H9 (cell line): ENCODE measurements around the gene SDK1. TPM values are rescaled to one million over a fixed set of nuclear protein-coding genes. Genes with fewer than 3 reads are reported as not detected.

ENCODE experiments used
- DNase-seq: peaks from one replicate; pipeline ENCODE4 v3.0.0-alpha.2; 2017
- H2AFZ ChIP-seq: one replicate; pipeline ENCODE4 v1.6.1; 2013; ENCODE audit warnings: mild to moderate bottlenecking, low read length, control low read depth, moderate library complexity
- H2AK5ac ChIP-seq: 2 replicates; pipeline ENCODE4 v1.6.1; 2013; ENCODE audit warnings: low read length, control low read depth, mixed read lengths; ENCODE audit not compliant: insufficient read length
- H2BK120ac ChIP-seq: one replicate; pipeline ENCODE4 v1.6.1; 2013; ENCODE audit warnings: low read depth, mild to moderate bottlenecking, low read length, control low read depth, inconsistent platforms; ENCODE audit not compliant: poor library complexity, severe bottlenecking
- H2BK12ac ChIP-seq: 2 replicates; pipeline ENCODE4 v1.6.1; 2013; ENCODE audit warnings: low read length, control low read depth, mixed read lengths, low read depth; ENCODE audit not compliant: insufficient read length
- H2BK15ac ChIP-seq: 2 replicates; pipeline ENCODE4 v1.6.1; 2013; ENCODE audit warnings: low read depth, low read length, control low read depth
- H2BK20ac ChIP-seq: one replicate; pipeline ENCODE4 v1.6.1; 2013; ENCODE audit warnings: low read depth, mild to moderate bottlenecking, low read length, control low read depth, inconsistent platforms; ENCODE audit not compliant: poor library complexity, severe bottlenecking
- H2BK5ac ChIP-seq: 2 replicates; pipeline ENCODE4 v1.6.1; 2013; ENCODE audit warnings: low read length, control low read depth, mixed read lengths; ENCODE audit not compliant: insufficient read length
- H3K14ac ChIP-seq: 2 replicates; pipeline ENCODE4 v1.6.1; 2013; ENCODE audit warnings: low read length, control low read depth; ENCODE audit not compliant: insufficient read depth
- H3K18ac ChIP-seq: 2 replicates; pipeline ENCODE4 v1.6.1; 2013; ENCODE audit warnings: low read depth, mild to moderate bottlenecking, mixed read lengths, low read length, control low read depth; ENCODE audit not compliant: insufficient read length
- H3K23ac ChIP-seq: 2 replicates; pipeline ENCODE4 v1.6.1; 2013; ENCODE audit warnings: low read length, control low read depth, mixed read lengths, low read depth; ENCODE audit not compliant: insufficient read length
- H3K23me2 ChIP-seq: 2 replicates; pipeline ENCODE4 v1.6.1; 2013; ENCODE audit warnings: low read depth, mild to moderate bottlenecking, mixed read lengths, low read length, control low read depth; ENCODE audit not compliant: insufficient read length, poor library complexity, severe bottlenecking
- H3K27ac ChIP-seq: 2 replicates; pipeline ENCODE4 v1.5.1; 2013; ENCODE audit warnings: low read length, control low read depth, mixed read lengths, low read depth; ENCODE audit not compliant: insufficient read length
- H3K27me3 ChIP-seq: 2 replicates; pipeline ENCODE4 v1.6.1; 2013; ENCODE audit warnings: low read length, control low read depth, inconsistent platforms; ENCODE audit not compliant: insufficient read depth
- H3K4ac ChIP-seq: 2 replicates; pipeline ENCODE4 v1.6.1; 2013; ENCODE audit warnings: low read depth, mild to moderate bottlenecking, control low read depth, inconsistent platforms, low read length, moderate library complexity
- H3K4me1 ChIP-seq: 2 replicates; pipeline ENCODE4 v1.6.1; 2013; ENCODE audit warnings: low read length, control low read depth, inconsistent platforms; ENCODE audit not compliant: insufficient read depth
- H3K4me2 ChIP-seq: 2 replicates; pipeline ENCODE4 v1.6.1; 2013; ENCODE audit warnings: low read length, control low read depth, mixed read lengths; ENCODE audit not compliant: insufficient read length, insufficient read depth
- H3K56ac ChIP-seq: 2 replicates; pipeline ENCODE4 v1.6.1; 2013; ENCODE audit warnings: low read depth, mild to moderate bottlenecking, mixed read lengths, low read length, control low read depth; ENCODE audit not compliant: insufficient read length
- H3K79me1 ChIP-seq: 2 replicates; pipeline ENCODE4 v1.6.1; 2013; ENCODE audit warnings: low read depth, mild to moderate bottlenecking, moderate library complexity, low read length, control low read depth, inconsistent platforms; ENCODE audit not compliant: insufficient read depth, poor library complexity, severe bottlenecking
- H3K79me2 ChIP-seq: 2 replicates; pipeline ENCODE4 v1.6.1; 2013; ENCODE audit warnings: low read length, control low read depth, inconsistent platforms; ENCODE audit not compliant: insufficient read depth
- H3K9ac ChIP-seq: 2 replicates; pipeline ENCODE4 v1.6.1; 2013; ENCODE audit warnings: low read length, control low read depth, mixed read lengths; ENCODE audit not compliant: insufficient read length; ENCODE audit errors: extremely low read depth
- H3K9me3 ChIP-seq: one replicate; pipeline ENCODE4 v1.6.1; 2013; ENCODE audit warnings: low read depth, low read length, inconsistent platforms; ENCODE audit not compliant: control insufficient read depth
- H3T11ph ChIP-seq: one replicate; pipeline ENCODE4 v1.6.1; 2013; ENCODE audit warnings: mild to moderate bottlenecking, low read length, control low read depth, inconsistent platforms
- H4K20me1 ChIP-seq: one replicate; pipeline ENCODE4 v1.6.1; 2013; ENCODE audit not compliant: control insufficient read depth, insufficient read length, insufficient read depth
- H4K5ac ChIP-seq: 2 replicates; pipeline ENCODE4 v1.6.1; 2013; ENCODE audit warnings: low read depth, mild to moderate bottlenecking, mixed read lengths, low read length, control low read depth; ENCODE audit not compliant: insufficient read length
- H4K8ac ChIP-seq: replicated peaks from 2 replicates; pipeline ENCODE4 v1.6.1; 2013; ENCODE audit warnings: low read length, control low read depth, mixed read lengths, low read depth; ENCODE audit not compliant: insufficient read length
- H4K91ac ChIP-seq: 2 replicates; pipeline ENCODE4 v1.6.1; 2013; ENCODE audit warnings: low read depth, mild to moderate bottlenecking, moderate library complexity, mixed read lengths, low read length, control low read depth; ENCODE audit not compliant: insufficient read length
- H3K27ac Mint-ChIP-seq, 3 experiments: 2 replicates in 2 of 3; 3 replicates in 1 of 3; pipeline ENCODE4 v1.8.0; 2020 to 2021; ENCODE audit warnings: mixed read lengths in 3 of 3, mild to moderate bottlenecking in 1 of 3, moderate library complexity in 1 of 3
- H3K27me3 Mint-ChIP-seq: 2 replicates; pipeline ENCODE4 v1.8.0; 2021; ENCODE audit warnings: low read depth, mild to moderate bottlenecking, moderate library complexity, mixed read lengths
- H3K36me3 Mint-ChIP-seq, 3 experiments: 2 replicates in 2 of 3; 3 replicates in 1 of 3; pipeline ENCODE4 v1.8.0; 2020 to 2021; ENCODE audit warnings: low read depth in 3 of 3, mixed read lengths in 3 of 3; ENCODE audit not compliant: insufficient read depth in 1 of 3
- H3K4me1 Mint-ChIP-seq, 2 experiments: 2 replicates each; pipeline ENCODE4 v1.8.0; 2020; ENCODE audit warnings: mixed read lengths in 2 of 2
- H3K4me3 Mint-ChIP-seq, 2 experiments: 2 replicates in 1 of 2; 3 replicates in 1 of 2; pipeline ENCODE4 v1.8.0; 2020 to 2021; ENCODE audit warnings: mild to moderate bottlenecking in 2 of 2, mixed read lengths in 2 of 2, moderate library complexity in 1 of 2
- H3K9me3 Mint-ChIP-seq, 2 experiments: 2 replicates in 1 of 2; 3 replicates in 1 of 2; pipeline ENCODE4 v1.8.0; 2020; ENCODE audit warnings: mild to moderate bottlenecking in 2 of 2, mixed read lengths in 2 of 2, moderate library complexity in 1 of 2
- CTCF ChIP-seq: fragments of 200-600 bp; sonication (generic); conservative IDR thresholded peaks from 3 replicates; pipeline ENCODE4 v1.8.0; 2021; ENCODE audit warnings: antibody characterized with exemption, mild to moderate bottlenecking
- WGBS: extraction: QIAGEN DNeasy Blood & Tissue Kit; methylation state at CpG from one replicate; pipeline ENCODE4 v1.1.7; 2013; ENCODE audit warnings: missing lambda C conversion rate, low lambda C conversion rate, mixed read lengths; ENCODE audit not compliant: insufficient read length; ENCODE audit errors: extremely low coverage; 5-methylcytosine and 5-hydroxymethylcytosine counted together
- total RNA-seq: library from RNA; stranded (reverse); gene quantifications from 2 replicates; pipeline ENCODE4 v1.2.1, GENCODE V29; 2021

Gene SDK1
- total RNA-seq, 1 experiment from 2014 or later: 8.7 TPM

DNA sequence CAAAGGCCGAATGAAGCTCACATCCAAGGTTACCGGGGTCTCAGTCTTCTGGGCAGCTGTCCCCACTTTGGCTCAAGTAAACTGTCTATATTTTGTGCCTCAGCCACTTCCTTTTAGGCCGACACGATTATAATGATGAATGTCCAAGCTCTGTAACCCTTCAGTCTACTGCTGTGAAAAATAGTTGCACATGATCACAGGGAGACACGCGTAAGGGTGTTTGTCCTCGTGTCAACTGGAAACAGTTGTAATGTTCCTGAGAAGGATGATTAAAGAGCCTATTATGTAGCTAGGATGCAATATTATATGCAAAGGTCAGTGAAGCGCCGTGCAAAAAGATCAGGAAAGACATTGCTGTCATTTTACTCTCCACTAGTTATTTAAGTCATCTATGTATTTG is 559.9 kb downstream of the SDK1 start:
- no peak overlapping the region for H3K14ac ChIP-seq
- no peak overlapping the region for H3K23ac ChIP-seq
- H2BK12ac ChIP-seq: no peak overlapping the region
- Mint-ChIP-seq H3K27me3 (no peaks in the 10 kb centered on the region; the same call in 1 of the 2 replicates), H3K36me3 (no peaks in the 10 kb centered on the region; a peak in 1 of 7 replicates), H3K4me1 (peaks cover 13 to 20% of the 10 kb centered on the region in 2 experiments), H3K4me3 (no peak overlapping the region), H3K9me3 (no peaks in the 10 kb centered on the region; a peak in 1 of 5 replicates), H3K27ac (no peak overlapping the region)
- H3K79me2 ChIP-seq: no peaks in the 10 kb centered on the region
- H3K4me2 ChIP-seq: no peak overlapping the region
- no peak overlapping the region for H2AFZ ChIP-seq
- no CpG with 5 or more reads among the region's 9 CpGs for WGBS
- no peak overlapping the region for H2BK15ac ChIP-seq
- no peaks in the 10 kb centered on the region for H3K27me3 ChIP-seq
- no peak overlapping the region for H3K56ac ChIP-seq
- no peak overlapping the region for H3K9ac ChIP-seq
- H3T11ph ChIP-seq: no peak overlapping the region
- H4K91ac ChIP-seq: no peak overlapping the region
- H3K27ac ChIP-seq: no peak overlapping the region
- no peak overlapping the region for H4K5ac ChIP-seq
- no peak overlapping the region for H2AK5ac ChIP-seq
- H3K23me2 ChIP-seq: no peaks in the 10 kb centered on the region
- H3K79me1 ChIP-seq: no peaks in the 10 kb centered on the region
- no peak overlapping the region for H2BK5ac ChIP-seq
- H3K4me1 ChIP-seq: peaks cover 5% of the 10 kb centered on the region; the same call in 1 of the 2 replicates
- DNase-seq: no peak
- no peak overlapping the region for H3K18ac ChIP-seq
- TF ChIP-seq CTCF: no peak
- no peak overlapping the region for H3K4ac ChIP-seq
- H3K9me3 ChIP-seq: no peaks in the 10 kb centered on the region
- H4K20me1 ChIP-seq: no peaks in the 10 kb centered on the region
- no peak overlapping the region for H4K8ac ChIP-seq
- no peak overlapping the region for H2BK20ac ChIP-seq
- no peak overlapping the region for H2BK120ac ChIP-seq
